ENCODE results near the gene CCDC50.

The CCDC50 gene

DNA sequence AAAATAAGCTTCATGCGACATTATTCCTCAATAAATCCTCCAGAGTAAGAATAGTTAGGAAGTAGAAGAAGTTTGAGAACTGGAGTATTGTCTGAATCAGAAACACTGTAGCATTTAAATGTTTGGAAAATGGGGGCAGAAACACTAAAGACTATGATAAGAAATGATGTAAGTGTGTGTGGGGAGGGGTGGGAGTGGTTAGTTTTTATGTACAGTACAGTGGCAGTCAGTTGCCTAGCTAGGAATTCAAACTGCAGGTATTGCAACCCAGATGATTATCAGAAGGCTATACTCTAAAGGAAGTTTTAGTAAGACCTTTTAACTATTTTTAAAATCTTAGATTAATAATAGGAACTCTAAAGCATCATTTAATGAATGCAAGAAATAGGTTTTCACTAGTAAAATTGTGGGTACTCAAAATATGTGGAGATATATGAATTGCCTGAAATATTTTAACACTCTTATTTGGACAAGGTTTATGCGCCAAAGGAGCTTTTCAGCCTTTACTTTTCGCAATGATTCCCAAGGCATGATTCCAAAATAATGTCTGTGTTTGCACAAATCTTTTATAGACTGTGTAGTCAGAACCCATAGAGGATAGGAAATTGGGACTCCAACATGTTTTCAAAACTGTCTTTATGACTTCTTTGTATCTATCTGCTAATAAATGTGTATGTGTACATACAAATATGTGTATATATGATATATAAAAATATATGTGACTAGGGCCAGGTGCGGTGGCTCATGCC, 8.0 kb upstream of the CCDC50 start:
- no peak for DNase-seq

DNA sequence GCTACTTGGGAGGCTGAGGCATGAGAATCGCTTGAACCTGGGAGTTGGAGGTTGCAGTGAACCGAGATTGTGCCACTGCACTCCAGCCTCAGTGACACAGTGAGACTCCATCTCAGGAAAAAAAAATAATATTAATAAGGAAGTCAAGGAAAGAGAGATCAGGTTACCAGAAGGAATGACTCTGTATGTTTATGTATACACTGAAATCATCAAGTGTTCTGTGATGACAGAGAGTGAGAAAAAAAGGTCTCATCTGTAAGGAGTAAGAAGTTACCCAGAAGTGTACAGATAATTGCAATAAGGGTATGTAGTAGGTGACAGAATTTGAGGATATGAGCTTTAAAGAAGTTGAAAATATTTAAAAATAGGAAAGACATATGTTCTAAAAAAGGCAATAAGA, 4.3 kb upstream of the CCDC50 start:
- DNase-seq: no peak

DNA sequence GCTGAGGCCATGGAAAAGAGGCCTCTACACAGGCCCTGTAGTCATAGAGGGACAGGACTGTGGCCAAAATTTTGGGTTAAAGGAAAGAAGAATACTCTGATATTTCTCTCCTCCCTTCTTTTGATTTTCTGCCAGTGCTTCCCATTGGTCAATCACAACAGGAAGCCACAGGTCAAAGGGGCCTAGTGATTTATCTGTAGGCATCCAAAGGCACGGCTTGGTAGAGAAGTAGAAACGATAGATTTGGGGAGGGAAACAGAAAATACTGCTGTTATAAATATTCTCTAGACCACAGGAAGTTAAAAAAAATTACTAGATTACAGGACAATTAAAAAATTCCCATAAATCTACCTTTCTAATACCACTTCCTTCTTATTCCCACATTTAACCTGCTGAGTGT, 1.7 kb upstream of the CCDC50 start:
- DNase-seq: no peak

DNA sequence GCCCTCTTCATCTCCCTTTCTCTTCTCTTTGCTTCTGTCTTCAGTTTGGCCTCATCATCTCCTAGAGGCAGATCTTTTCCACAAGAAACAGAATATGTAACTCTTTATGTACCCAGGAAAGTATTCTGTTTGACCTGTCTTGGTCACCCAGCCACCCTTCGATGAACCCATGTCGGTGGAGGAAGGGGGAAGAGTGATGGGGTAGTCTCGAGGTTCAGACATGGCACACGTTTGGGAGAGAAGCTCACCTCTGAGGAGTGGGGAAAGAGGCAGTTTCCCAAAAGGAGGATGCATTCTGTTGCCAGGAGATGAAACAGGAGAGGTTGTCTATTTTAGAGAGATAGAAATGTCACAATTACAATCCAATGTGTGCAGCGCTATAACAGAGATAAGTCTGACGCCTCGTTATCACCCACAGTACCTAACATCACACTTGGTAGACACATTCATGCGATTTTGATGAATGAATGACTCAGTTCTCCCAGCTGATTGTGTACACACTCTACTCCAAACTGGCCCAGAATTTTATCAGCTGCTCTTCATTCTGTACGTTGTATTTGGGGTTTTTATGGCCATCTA, 722 bp upstream of the CCDC50 start:
- peak; percentile 82 for DNase-seq

DNA sequence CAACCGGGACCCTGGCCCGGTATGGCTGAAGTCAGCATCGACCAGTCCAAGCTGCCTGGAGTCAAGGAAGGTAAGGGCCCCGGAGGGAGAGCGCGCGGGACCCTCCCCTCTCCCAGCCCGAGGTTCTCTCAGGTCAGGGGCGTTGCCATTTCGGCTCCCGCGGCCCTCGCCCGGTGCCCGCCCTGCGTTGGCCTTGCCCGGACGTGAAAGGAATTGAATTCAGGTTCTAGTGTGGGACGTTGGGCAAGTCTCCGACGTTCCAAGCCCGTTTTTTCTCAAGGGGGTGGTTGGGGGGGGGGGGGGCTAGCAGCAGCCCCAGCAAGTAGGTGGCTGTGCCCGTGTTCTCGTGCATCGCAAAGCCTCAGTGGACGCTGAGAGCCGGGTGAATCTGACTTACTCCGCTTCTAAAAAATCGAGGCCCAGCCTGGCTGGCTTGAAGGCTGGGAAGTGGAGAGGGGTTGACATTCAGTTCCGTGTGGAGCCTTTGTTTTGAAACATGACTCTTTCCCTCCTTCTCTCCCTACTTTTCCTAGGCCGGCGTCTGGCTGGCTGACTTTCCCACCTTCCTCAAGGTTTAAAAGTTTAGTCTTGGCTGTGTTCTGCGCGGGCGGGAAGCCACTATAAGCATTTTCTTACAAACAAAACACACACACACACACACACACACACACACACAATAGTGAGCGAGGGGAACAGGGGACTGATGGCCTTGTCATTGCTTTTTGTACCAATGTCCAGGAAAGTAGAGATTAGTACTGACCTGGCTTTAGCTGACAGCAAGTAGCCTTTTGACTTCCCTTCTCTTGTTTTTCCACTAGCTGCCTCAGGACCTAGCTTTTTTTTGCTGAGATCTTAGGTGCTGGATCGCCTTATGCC, 698 bp downstream of the CCDC50 start, which contains the start of gene UTS2B:
Gene UTS2B, minus strand, starts transcription at position 873 of the 876 bp plus-strand sequence. CDS start 48,337 bp downstream, outside the sequence.
- peak; percentile 63 for DNase-seq

DNA sequence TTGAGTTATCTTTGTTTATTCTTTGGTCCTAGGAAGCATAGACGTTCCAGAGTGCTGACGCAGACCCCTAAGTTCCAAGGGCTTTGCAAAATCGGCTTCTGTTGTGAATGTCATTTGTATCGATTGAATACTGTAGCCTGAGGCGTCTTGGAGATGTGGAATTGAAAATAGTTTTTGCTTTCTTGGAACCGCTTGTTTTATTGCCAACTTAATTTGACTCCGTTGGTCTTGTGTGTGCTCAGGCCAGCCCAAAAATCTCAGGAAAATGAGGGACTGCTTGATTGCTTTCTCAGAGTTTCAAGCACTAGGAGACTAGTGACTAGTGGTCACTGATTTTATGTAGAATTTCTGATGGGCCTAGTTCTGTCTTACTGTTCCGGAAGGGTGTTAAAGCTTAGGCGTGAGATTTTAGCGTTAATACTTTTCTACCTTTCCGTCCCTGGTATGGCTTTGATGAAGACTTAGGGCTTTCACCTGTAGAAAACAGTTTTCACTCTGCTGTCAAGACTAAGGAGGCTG, 1.4 kb downstream of the CCDC50 start:
- no peak for DNase-seq

DNA sequence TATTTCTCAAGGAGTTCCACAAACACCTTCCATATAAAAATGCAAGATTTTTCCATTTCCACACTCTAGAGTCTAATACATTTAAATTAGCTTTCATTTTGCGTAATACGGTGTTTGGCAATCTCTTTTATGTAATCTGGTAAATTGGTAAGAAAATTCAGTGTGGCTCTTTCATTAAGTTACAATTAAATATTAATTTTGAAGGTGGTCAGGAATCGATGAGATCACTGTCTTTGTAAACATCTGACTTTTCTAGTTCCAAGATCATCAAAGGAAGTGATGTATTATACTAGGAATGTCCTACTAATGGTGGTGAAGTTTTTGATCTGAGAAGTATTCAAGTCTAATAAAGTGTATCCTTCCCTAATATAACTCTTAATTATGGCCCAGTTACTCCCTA, 2.2 kb downstream of the CCDC50 start:
- no peak for DNase-seq

DNA sequence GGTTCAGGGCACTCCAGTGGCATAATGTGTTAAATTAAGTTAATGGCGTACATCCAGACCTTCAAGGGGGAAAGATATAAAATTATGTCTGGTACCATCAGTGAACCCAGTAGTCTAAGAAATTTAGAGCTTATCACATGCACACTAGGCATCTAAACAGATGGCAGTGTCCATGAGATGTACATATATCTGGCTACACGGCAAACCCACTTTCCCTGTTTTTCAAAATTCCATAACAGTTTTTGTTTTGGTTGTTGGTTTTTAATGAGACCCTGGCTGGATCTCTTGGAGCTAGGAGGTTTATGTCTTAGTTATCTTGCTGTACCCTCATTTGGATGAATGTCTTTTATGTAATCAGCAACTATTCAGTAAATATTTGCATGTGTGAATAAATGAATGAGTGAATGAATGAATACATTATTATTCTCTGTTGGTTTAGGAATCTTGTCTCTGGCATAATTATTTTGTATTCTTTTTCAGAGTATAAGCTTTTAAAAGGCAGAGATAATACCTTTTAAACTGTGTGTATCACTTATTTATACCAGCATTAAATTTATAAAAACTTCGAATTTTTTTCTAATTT, 4.2 kb downstream of the CCDC50 start:
- DNase-seq: no peak

DNA sequence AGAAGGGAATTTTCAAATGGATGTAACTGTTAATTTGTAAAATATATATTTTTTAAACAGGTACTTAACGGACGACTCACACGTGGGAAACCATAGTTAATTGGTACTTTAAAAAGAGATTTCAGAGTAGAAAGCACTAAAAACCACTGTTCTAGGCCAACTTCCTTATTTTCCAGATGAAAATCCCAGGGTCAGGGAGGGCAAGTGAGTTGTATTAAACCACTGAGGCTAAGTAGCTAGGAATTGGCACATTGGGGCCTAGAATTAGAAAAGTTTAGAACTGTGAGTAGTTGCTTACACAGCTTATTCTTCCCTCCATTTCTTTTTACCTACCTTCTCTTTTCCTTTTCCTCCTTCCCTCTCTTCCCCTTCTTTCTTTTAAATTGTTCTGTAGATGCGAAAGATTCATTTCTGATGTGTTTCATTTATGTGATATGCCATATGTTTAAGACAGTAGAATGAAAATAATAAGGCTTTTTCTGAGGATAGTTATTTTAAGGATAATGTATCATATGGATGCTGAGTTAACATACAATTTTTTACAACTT, 5.2 kb downstream of the CCDC50 start:
- no peak for DNase-seq

DNA sequence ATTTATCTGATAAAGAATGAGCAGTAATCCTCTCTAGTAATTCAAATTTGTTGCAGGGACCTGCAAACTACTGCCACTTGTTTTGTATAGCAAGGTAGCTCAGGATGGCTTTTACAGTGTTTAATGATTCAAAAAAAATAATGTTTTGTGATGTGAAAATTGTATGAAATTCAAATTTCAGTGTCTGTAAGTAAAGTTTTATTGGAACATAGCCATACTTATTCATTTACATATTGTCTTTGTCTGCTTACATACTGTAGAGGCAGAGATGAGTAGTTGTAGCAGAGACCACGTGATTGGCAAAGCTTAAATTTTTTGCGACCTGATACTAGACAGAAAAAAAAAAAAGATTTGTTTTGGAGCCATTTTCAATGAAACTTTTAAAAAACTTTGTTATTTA, 7.6 kb downstream of the CCDC50 start:
- no peak for DNase-seq

DNA sequence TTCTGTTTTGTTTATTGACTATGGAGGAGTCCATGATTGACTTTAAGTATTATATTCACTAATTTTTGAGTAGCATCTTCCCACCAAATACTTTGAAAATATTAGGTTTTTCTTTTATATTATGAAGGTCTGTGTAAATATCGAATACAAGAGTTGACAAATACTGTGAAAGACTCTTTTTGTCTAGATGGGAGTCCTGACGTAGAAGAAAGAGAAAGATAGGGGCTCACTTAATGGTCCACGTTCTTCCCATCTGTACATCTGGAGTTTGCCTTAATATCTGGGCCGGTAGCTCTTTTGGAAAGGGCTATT, 8.9 kb downstream of the CCDC50 start:
- no peak for DNase-seq

DNA sequence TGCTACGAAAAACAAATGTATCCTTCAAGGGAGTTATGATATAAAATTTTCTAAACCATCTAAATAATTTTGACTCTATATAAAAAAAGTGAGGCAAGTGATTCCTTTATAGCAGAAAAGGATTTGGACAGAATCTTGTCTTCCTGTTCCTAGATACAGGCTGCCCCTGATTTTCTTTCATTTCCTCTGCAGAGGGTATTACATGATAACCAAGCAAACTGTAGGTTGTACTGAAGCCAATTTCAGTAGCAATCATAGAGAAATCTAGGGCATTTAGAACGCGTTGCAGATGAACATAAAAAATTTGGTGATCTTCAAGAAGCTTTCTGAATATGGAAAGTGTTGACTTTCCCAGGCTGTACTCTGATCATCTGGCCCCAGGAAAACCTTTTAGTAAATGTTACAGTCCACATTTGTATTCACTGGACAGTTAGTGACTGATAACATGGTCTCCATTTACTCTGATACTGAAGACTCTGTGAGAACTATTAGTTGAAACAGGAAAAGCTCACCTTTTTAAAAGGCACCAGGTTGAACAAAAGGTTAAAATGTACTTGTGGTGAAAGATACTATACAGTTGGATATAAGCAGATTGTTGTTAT, 10.2 kb downstream of the CCDC50 start:
- no peak for DNase-seq

DNA sequence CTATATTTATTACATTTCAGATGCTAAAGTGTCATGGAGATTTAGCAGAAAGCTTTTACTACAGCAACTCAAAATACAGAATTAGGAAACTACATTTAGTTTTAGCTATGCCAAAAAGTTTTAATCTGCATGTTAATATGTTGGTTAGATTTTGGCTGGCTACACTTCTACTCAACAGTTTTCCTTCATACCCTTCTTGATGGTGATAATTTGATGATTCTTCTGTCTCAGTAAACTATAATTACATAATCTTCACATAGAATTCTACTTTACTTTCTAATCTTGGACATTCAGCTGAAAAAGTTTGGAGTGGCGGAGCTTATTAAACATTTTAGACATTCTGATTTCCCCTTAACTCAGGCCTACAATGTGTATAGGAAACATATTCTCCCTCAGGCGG, 11.2 kb downstream of the CCDC50 start:
- DNase-seq: no peak

DNA sequence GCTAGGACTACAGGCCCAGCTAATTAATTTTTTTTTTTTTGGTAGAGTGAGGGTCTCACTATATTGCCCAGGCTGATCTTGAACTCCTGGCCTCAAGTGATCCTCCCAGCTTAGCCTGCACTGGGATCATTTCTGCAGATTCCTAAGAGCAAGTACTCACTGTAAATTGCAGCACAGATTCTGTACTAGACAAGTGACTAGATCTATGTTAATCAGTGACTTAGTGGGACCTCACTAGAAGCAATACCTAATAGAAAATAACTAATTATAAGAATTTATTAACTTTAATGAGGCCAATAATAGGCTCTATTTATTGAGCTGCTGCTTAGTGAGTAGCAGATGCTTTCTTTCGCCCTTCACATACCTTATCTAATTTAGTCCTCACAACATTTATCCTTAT, 11.8 kb downstream of the CCDC50 start:
- DNase-seq: no peak

DNA sequence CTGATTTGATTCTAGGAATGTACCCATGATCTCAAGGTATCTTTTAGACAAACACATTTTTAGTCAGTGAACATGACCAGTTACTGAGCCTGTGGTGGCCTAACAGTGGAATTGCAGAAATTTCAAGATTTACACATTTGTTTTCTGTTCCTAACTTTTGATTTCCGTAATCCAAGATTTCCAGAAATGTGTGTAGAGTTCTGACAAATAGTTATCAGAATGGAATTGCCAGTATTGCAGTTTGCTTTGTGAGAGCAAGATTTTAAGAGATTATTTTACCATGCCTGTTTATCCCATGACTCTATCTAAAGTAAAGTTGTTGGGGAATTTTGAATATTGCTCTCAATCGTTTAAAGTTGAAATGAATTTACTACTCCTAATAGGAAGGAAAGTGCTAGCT, 12.8 kb downstream of the CCDC50 start:
- no peak for DNase-seq

DNA sequence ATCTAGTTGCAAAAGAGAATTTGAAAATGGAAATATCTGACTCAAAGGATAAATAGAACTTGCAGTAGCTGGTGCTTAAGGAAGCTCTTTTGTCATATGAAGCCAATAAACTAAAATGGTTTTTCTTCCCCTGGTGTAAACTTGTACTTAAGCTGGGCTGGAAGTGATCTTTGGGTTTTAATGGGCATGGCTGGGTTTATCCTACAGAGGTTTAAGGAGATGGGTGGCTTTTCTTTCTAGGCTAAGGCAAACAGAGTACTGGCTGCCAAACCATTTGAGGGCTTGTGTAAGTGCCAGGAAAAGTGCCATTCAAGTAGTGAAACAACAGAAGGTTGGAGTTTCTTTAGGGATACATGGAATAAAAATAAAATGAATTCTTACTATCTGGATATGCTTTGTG, 13.2 kb downstream of the CCDC50 start:
- no peak for DNase-seq

DNA sequence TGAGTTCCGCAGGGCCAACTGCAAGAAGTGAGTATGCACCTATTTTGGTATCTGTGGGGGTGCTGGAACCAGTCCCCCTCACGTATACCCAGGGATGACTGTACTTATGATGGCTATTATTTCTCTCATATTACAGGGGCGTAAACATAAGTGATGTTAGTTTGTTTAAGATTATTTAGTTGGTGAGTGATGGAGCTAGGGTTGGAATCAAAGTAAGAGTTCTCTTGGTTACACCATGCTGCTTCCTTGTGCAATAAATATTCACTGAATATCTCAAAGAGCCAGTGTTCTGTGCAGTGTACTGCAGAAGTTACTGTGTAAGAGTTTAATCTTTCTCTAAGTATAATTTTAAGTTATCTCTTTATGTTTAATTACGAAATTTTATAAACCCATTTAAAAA, 13.9 kb downstream of the CCDC50 start:
- DNase-seq: no peak

DNA sequence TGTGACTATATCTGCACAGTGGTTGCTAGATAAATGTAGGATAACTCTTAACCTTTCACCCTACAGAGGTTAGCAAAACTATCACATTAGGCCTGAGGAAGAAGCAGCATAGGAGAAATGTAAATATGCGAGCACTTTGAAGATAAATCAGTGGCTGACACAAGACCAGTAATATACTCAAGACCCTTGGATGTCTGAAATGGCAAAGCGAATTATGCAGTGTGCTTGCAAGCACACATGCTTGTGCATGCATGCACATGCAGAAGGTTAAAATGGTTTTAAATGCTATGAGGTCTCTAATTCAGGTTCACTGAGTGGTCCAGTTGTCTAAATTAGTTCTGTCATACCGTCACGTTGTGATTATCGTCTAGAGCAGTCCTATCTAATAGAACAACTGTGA, 14.7 kb downstream of the CCDC50 start:
- DNase-seq: no peak

DNA sequence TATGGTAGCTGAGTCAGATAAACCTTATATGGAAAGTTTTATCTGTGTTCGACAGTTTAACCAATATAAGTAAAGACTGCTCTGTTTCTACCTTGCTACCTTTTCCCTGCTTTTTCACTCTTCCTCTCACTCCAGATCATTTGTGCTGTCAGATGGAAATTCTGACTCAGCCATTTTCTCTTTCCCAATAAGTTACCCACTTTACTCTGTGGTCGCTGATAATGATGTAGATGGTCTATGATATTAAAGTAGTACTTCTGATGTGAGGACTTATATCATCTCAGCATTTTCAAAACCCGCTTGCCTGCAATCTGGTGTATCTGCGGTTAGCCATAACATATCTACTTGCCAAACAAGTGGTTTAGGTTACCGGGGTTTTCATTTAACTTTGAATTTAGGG, 16.1 kb downstream of the CCDC50 start:
- no peak for DNase-seq

DNA sequence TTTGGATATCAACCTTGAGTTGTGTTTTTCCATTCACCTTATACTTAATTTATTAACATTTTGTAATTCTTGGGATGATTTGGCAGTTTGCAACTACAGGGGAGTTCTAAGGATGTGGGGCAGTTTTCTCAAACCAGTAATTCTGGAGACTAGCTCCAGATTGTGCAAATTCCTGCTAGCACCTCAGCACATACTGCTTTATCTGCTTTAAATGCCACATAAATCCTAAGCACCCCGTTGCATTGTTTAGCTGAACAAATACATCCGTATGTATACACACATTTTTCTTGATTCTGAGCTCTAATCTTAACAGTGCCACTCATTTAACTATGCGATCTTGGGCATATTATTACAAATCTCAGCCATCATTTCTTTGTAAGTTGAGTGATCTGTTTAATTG, 18.0 kb downstream of the CCDC50 start:
- DNase-seq: no peak

DNA sequence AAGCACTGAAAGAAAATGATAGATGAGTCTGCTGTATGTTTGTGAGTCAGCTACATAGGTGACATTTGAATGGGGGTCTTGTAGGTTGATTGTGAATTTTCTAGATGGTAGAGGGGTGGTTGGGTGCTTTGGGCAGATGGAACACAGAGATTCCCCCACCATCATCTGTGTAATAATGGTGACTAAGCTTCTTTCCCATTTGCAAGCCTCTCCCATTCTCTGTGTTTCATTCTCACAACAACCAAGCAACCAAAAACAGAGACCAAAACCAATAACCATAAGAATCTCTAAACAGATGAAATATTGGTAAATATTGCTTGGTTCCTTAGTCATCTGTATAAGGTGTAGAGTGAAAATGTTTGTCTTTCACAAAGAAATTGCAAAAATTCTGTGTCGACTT, 18.9 kb downstream of the CCDC50 start:
- no peak for DNase-seq

DNA sequence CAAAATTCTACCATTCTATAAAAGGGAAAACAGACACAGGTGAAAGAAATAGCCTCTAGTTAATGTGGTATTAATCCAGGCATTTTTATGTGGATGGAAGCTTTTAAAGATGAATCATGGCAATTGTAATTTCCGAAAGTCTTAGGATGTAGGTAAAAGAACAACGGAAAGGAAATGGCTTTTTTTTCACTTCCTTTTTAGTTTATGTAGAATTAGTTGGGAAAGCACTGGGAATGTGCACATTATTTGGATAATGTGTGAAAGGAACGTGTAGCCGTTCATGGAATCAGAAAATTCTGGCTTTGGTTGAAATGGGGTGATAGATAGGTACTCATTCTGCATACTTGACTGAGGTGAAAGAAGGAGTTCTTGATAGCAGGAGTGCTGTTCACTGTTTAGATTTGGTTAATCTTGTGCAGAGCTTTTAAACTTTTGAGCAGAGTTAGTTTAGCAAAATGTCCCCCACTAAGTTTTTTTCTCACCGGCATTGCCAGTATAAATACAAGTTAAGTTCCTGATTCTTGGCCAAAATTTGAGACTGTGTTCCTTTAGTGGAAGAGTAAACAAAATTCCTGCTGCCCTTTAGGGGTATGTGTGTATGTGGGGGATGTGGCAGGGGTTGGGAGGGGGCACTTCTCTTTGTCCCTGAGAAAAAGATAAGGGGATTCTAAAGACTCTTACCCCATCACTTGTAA, 21.3 kb downstream of the CCDC50 start:
- DNase-seq: no peak

Data from hematopoietic multipotent progenitor cell treated with erythropoietin and hydrocortisone succinate and interleukin-3 and kit ligand, for 6 days (in vitro differentiated cells).